KMS-11 (cell line): ENCODE results near the gene HIRA.

Experiments
- H2AFZ ChIP-seq: fragments of 200-600 bp; sonication (generic); 2 replicates; pipeline ENCODE4 v1.6.1; 2016; ENCODE audit warnings: antibody characterized with exemption, mixed run types, low read depth
- H3K27ac ChIP-seq: fragments of 200-600 bp; sonication (generic); 2 replicates; pipeline ENCODE4 v1.6.1; 2016; ENCODE audit warnings: mild to moderate bottlenecking, mixed run types
- H3K27me3 ChIP-seq: fragments of 200-600 bp; sonication (generic); 2 replicates; pipeline ENCODE4 v1.6.1; 2017; ENCODE audit warnings: mild to moderate bottlenecking, low read depth, mixed run types, moderate library complexity; ENCODE audit not compliant: insufficient read depth
- H3K36me3 ChIP-seq: fragments of 200-600 bp; sonication (generic); 2 replicates; pipeline ENCODE4 v1.6.1; 2017; ENCODE audit warnings: mild to moderate bottlenecking, mixed run types; ENCODE audit not compliant: insufficient read depth
- H3K4me1 ChIP-seq: fragments of 200-600 bp; sonication (generic); 2 replicates; pipeline ENCODE4 v1.6.1; 2016; ENCODE audit warnings: mild to moderate bottlenecking, low read depth, mixed run types; ENCODE audit not compliant: poor library complexity, severe bottlenecking
- H3K4me2 ChIP-seq: fragments of 200-600 bp; sonication (generic); 2 replicates; pipeline ENCODE4 v1.7.0; 2016; ENCODE audit warnings: mild to moderate bottlenecking, mixed run types
- H3K4me3 ChIP-seq: fragments of 200-600 bp; sonication (generic); IDR thresholded peaks from 2 replicates; pipeline ENCODE4 v1.6.1; 2017; ENCODE audit warnings: low read depth, low read length, mixed read lengths; ENCODE audit not compliant: insufficient read depth
- H3K79me2 ChIP-seq: fragments of 200-600 bp; sonication (generic); 2 replicates; pipeline ENCODE4 v1.6.1; 2016; ENCODE audit warnings: low read depth, mixed run types; ENCODE audit not compliant: insufficient read depth
- H3K9ac ChIP-seq: fragments of 200-600 bp; sonication (generic); 2 replicates; pipeline ENCODE4 v1.6.1; 2016; ENCODE audit warnings: mild to moderate bottlenecking, mixed run types
- H4K20me1 ChIP-seq: fragments of 200-600 bp; sonication (generic); 2 replicates; pipeline ENCODE4 v1.6.1; 2016; ENCODE audit warnings: mild to moderate bottlenecking, mixed run types; ENCODE audit not compliant: insufficient read depth
- CTCF ChIP-seq: fragments of 200-600 bp; sonication (generic); conservative IDR thresholded peaks from 2 replicates; pipeline ENCODE4 v1.6.1; 2017; ENCODE audit warnings: low read depth, mild to moderate bottlenecking, antibody characterized with exemption, low read length, moderate library complexity, mixed read lengths

HIRA gene

GRCh38 chr22:19419464-19420178 lies 11.9 kb downstream of the HIRA start:
- H3K4me1 ChIP-seq, result peaks cover 100% of the 10 kb centered on the region
- H2AFZ ChIP-seq, result no peak overlapping the region
- peak overlapping the region; percentile 96 for H3K27ac ChIP-seq
- H3K9ac ChIP-seq, result peak overlapping the region; percentile 60; the same call in 1 of the 2 replicates
- peak overlapping the region; percentile 95 for H3K4me2 ChIP-seq
- no peak for TF ChIP-seq CTCF
- H3K27me3 ChIP-seq, result no peaks in the 10 kb centered on the region
- H4K20me1 ChIP-seq, result peaks cover 11% of the 10 kb centered on the region
- peaks cover 98% of the 10 kb centered on the region for H3K79me2 ChIP-seq
- H3K36me3 ChIP-seq, result no peaks in the 10 kb centered on the region
- H3K4me3 ChIP-seq, result no peak overlapping the region

DNA sequence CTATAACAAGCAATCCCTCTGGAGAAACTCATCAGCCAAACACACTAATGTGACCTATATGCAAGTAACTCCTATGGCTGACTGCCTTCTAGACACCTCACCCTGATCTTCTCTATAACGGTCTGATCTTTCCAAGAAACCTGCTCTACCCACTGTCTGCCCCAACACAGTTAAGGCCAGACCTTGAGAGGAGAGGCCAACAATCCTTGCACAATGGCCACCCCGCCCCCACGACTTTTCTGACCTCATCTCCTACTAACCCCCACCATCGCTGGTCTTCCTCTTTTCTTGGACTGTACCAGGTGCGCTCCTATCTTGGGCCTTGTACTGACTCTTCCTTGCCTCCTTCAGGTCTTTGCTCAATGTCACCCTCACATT lies 12.5 kb downstream of the HIRA start:
- H3K27me3 ChIP-seq, result no peaks in the 10 kb centered on the region
- no peak overlapping the region for H3K4me3 ChIP-seq
- H4K20me1 ChIP-seq, result peaks cover 17% of the 10 kb centered on the region
- peaks cover 98% of the 10 kb centered on the region for H3K79me2 ChIP-seq
- no peak overlapping the region for H2AFZ ChIP-seq
- H3K4me1 ChIP-seq, result peaks cover 100% of the 10 kb centered on the region
- H3K27ac ChIP-seq, result peak overlapping the region; percentile 96
- peak overlapping the region; percentile 95 for H3K4me2 ChIP-seq
- no peak for TF ChIP-seq CTCF
- peak overlapping the region; percentile 60; the same call in 1 of the 2 replicates for H3K9ac ChIP-seq
- no peaks in the 10 kb centered on the region for H3K36me3 ChIP-seq

DNA sequence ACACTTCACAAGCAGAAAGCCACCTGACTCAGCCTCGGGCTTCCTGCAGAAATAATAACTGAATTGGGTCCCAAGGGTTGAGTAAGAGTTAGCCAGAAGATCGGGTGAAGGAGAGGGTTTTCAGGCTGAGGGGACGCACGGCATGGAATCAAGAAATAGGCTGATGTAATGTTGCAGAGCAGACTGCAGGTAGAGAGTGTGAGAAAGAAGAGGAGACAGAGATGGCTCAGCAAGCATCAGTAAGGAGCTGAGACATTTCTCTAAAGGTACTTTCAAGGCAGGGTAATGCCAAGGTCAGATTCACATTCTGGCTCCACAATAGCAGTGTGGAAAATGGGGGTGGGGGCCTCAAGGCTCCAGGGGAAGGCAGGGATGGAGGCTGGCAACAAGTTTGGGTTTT lies 18.6 kb downstream of the HIRA start:
- peak overlapping the region; percentile 6; the same call in 1 of the 2 replicates for H3K4me2 ChIP-seq
- no peak overlapping the region for H3K27ac ChIP-seq
- no peak overlapping the region for H2AFZ ChIP-seq
- H3K36me3 ChIP-seq, result no peaks in the 10 kb centered on the region
- peaks cover 42% of the 10 kb centered on the region for H4K20me1 ChIP-seq
- no peak for TF ChIP-seq CTCF
- H3K4me3 ChIP-seq, result no peak overlapping the region
- H3K27me3 ChIP-seq, result no peaks in the 10 kb centered on the region
- H3K9ac ChIP-seq, result no peak overlapping the region
- peaks cover 85% of the 10 kb centered on the region for H3K79me2 ChIP-seq
- peaks cover 63% of the 10 kb centered on the region for H3K4me1 ChIP-seq

GRCh38 chr22:19412478-19412877 lies 19.1 kb downstream of the HIRA start:
- H3K79me2 ChIP-seq, result peaks cover 85% of the 10 kb centered on the region
- H4K20me1 ChIP-seq, result peaks cover 42% of the 10 kb centered on the region
- no peak overlapping the region for H3K9ac ChIP-seq
- H3K36me3 ChIP-seq, result no peaks in the 10 kb centered on the region
- no peak for TF ChIP-seq CTCF
- no peak overlapping the region for H2AFZ ChIP-seq
- H3K27me3 ChIP-seq, result no peaks in the 10 kb centered on the region
- peaks cover 59% of the 10 kb centered on the region for H3K4me1 ChIP-seq
- H3K4me2 ChIP-seq, result peak overlapping the region; percentile 6; the same call in 1 of the 2 replicates
- no peak overlapping the region for H3K4me3 ChIP-seq
- H3K27ac ChIP-seq, result no peak overlapping the region; the same call in 1 of the 2 replicates
